Ectodermal cell (in vitro differentiated cells): ENCODE measurements around the gene IGSF23.

Experiments
- H3K27ac ChIP-seq: 2 replicates; pipeline ENCODE4 v1.7.0; 2013; ENCODE audit warnings: mild to moderate bottlenecking, low read depth, low read length; ENCODE audit not compliant: insufficient read depth, poor library complexity, severe bottlenecking
- H3K27me3 ChIP-seq: 2 replicates; pipeline ENCODE4 v1.7.0; 2013; ENCODE audit warnings: mild to moderate bottlenecking, low read length; ENCODE audit not compliant: insufficient read depth, control insufficient read depth, poor library complexity, severe bottlenecking
- H3K36me3 ChIP-seq: one replicate; pipeline ENCODE4 v1.7.0; 2013; ENCODE audit warnings: low read length; ENCODE audit not compliant: control insufficient read depth, insufficient read depth
- H3K4me1 ChIP-seq: one replicate; pipeline ENCODE4 v1.7.0; 2013; ENCODE audit warnings: low read length; ENCODE audit not compliant: control insufficient read depth, insufficient read depth
- H3K4me3 ChIP-seq: 2 replicates; pipeline ENCODE4 v1.7.0; 2013; ENCODE audit warnings: low read depth, low read length, control low read depth; ENCODE audit not compliant: insufficient read depth
- H3K9me3 ChIP-seq: 2 replicates; pipeline ENCODE4 v1.7.0; 2013; ENCODE audit warnings: mild to moderate bottlenecking, low read length, moderate library complexity; ENCODE audit not compliant: control insufficient read depth
- WGBS, 2 experiments: methylation state at CpG; one replicate each; pipeline ENCODE4 v1.1.7; 2013; ENCODE audit warnings: missing lambda C conversion rate in 2 of 2; 5-methylcytosine and 5-hydroxymethylcytosine counted together

The IGSF23 gene

GRCh38 chr19:44649578-44650145 is 36.3 kb downstream of the IGSF23 start:
- no peaks in the 10 kb centered on the region for H3K9me3 ChIP-seq
- peaks cover 19% of the 10 kb centered on the region for H3K36me3 ChIP-seq
- H3K4me1 ChIP-seq: no peaks in the 10 kb centered on the region
- H3K27ac ChIP-seq: no peak overlapping the region
- no peaks in the 10 kb centered on the region for H3K27me3 ChIP-seq
- H3K4me3 ChIP-seq: no peak overlapping the region
- 94% methylated on average over 15 of the region's 15 CpGs for WGBS, 2 experiments

- Histone ChIP-seq H3K9me3 (no peaks in the 10 kb centered on the region), H3K4me1 (no peaks in the 10 kb centered on the region), H3K27ac (no peak overlapping the region), H3K4me3 (no peak overlapping the region), H3K27me3 (no peaks in the 10 kb centered on the region), H3K36me3 (peaks cover 19% of the 10 kb centered on the region)
- WGBS, 2 experiments: 95 to 97% methylated on average over 5 of the region's 5 CpGs
Observed at GRCh38 chr19:44653343-44653742, 40.0 kb downstream of the IGSF23 start.

GRCh38 chr19:44653977-44654774 is 40.8 kb downstream of the IGSF23 start:
- 73 to 74% methylated on average over 15 to 16 of the region's 16 CpGs for WGBS, 2 experiments
- H3K27ac ChIP-seq: no peak overlapping the region
- no peaks in the 10 kb centered on the region for H3K27me3 ChIP-seq
- no peak overlapping the region for H3K4me3 ChIP-seq
- H3K9me3 ChIP-seq: no peaks in the 10 kb centered on the region
- peaks cover 19% of the 10 kb centered on the region for H3K36me3 ChIP-seq
- no peaks in the 10 kb centered on the region for H3K4me1 ChIP-seq

GRCh38 chr19:44657211-44657921 is 44.0 kb downstream of the IGSF23 start:
- Histone ChIP-seq H3K27ac (no peak overlapping the region), H3K27me3 (no peaks in the 10 kb centered on the region), H3K4me1 (no peaks in the 10 kb centered on the region), H3K36me3 (peaks cover 16% of the 10 kb centered on the region), H3K9me3 (no peaks in the 10 kb centered on the region), H3K4me3 (no peak overlapping the region)
- WGBS, 2 experiments: 54 to 57% methylated on average over 25 of the region's 25 CpGs

GRCh38 chr19:44658069-44658733 is 44.8 kb downstream of the IGSF23 start:
- Histone ChIP-seq H3K4me3 (no peak overlapping the region), H3K27ac (no peak overlapping the region), H3K27me3 (no peaks in the 10 kb centered on the region), H3K4me1 (no peaks in the 10 kb centered on the region), H3K36me3 (peaks cover 13% of the 10 kb centered on the region), H3K9me3 (no peaks in the 10 kb centered on the region)
- WGBS, 2 experiments: 91 to 92% methylated on average over 3 of the region's 3 CpGs

GRCh38 chr19:44660081-44660480 is 46.7 kb downstream of the IGSF23 start:
- Histone ChIP-seq H3K27ac (no peak overlapping the region), H3K4me3 (no peak overlapping the region), H3K27me3 (no peaks in the 10 kb centered on the region), H3K9me3 (no peaks in the 10 kb centered on the region), H3K4me1 (no peaks in the 10 kb centered on the region), H3K36me3 (peaks cover 8% of the 10 kb centered on the region)
- WGBS, 2 experiments: 95 to 96% methylated on average over 4 of the region's 4 CpGs

GRCh38 chr19:44661205-44661604 is 47.8 kb downstream of the IGSF23 start:
- H3K36me3 ChIP-seq: peaks cover 8% of the 10 kb centered on the region
- WGBS, 2 experiments: 93 to 94% methylated on average over 11 of the region's 11 CpGs
- no peaks in the 10 kb centered on the region for H3K9me3 ChIP-seq
- no peak overlapping the region for H3K4me3 ChIP-seq
- H3K27ac ChIP-seq: no peak overlapping the region
- H3K27me3 ChIP-seq: no peaks in the 10 kb centered on the region
- no peaks in the 10 kb centered on the region for H3K4me1 ChIP-seq

- Histone ChIP-seq H3K4me1 (no peaks in the 10 kb centered on the region), H3K4me3 (no peak overlapping the region), H3K9me3 (no peaks in the 10 kb centered on the region), H3K36me3 (peaks cover 8% of the 10 kb centered on the region), H3K27ac (no peak overlapping the region), H3K27me3 (no peaks in the 10 kb centered on the region)
- 92 to 94% methylated on average over 7 of the region's 7 CpGs for WGBS, 2 experiments
Observed at GRCh38 chr19:44661904-44662303, 48.5 kb downstream of the IGSF23 start.

GRCh38 chr19:44662691-44663385 is 49.5 kb downstream of the IGSF23 start:
- Histone ChIP-seq H3K9me3 (no peaks in the 10 kb centered on the region), H3K27me3 (no peaks in the 10 kb centered on the region), H3K4me3 (no peak overlapping the region), H3K36me3 (peaks cover 8% of the 10 kb centered on the region), H3K4me1 (no peaks in the 10 kb centered on the region), H3K27ac (no peak overlapping the region)
- WGBS, 2 experiments: 94 to 95% methylated on average over 7 of the region's 7 CpGs
